ENCODE data around the gene CDHR2. TPM values are rescaled to one million over a fixed set of nuclear protein-coding genes. Genes with fewer than 3 reads are reported as not detected.

The CDHR2 gene
- total RNA-seq, 2 donors from 2014 or later = 1.3 TPM; not detected in 1

GRCh38 chr5:176517053-176517661, 32.0 kb upstream of the CDHR2 start:
- ATAC-seq (no peak), DNase-seq (no peak)
- no peak for TF ChIP-seq CTCF (IDR thresholded peaks at IDR 0.05)
- Histone ChIP-seq H3K27ac (no peak overlapping the region), H3K36me3 (replicated peaks in 1 of 2; ENCODE audit: insufficient read depth in 1 of 2, low read depth in 2 of 2) (no peaks in the 10 kb centered on the region), H3K9me3 (no peaks in the 10 kb centered on the region), H3K27me3 (no peaks in the 10 kb centered on the region), H3K4me1 (no peaks in the 10 kb centered on the region), H3K4me3 (no peak overlapping the region)
- WGBS, 2 donors = 72 to 75% methylated on average over 7 of the region's 7 CpGs
- intact Hi-C loops (cut with DNase I) = no loop called here

- no peaks in the 10 kb centered on the region for H3K4me1 ChIP-seq
- no peak for DNase-seq
- no peak for TF ChIP-seq CTCF (IDR thresholded peaks at IDR 0.05)
- no peak for TF ChIP-seq POLR2A (IDR thresholded peaks at IDR 0.05)
- no peaks in the 10 kb centered on the region for H3K36me3 ChIP-seq (replicated peaks in 1 of 2; ENCODE audit: insufficient read depth in 1 of 2, low read depth in 2 of 2)
- ATAC-seq = no peak
- no peaks in the 10 kb centered on the region for H3K27me3 ChIP-seq
- 56 to 57% methylated on average over 16 of the region's 16 CpGs for WGBS, 2 donors
- intact Hi-C loops (cut with DNase I) = no loop called here
- no peak overlapping the region for H3K27ac ChIP-seq
- no peaks in the 10 kb centered on the region for H3K9me3 ChIP-seq
- H3K4me3 ChIP-seq = no peak overlapping the region
Observed at GRCh38 chr5:176519810-176520720, 29.1 kb upstream of the CDHR2 start.

- 67 to 75% methylated on average over 7 of the region's 7 CpGs for WGBS, 2 donors
- TF ChIP-seq POLR2A (IDR thresholded peaks at IDR 0.05) = no peak
- no peak for TF ChIP-seq CTCF (IDR thresholded peaks at IDR 0.05)
- no peaks in the 10 kb centered on the region for H3K27me3 ChIP-seq
- no peak overlapping the region for H3K27ac ChIP-seq
- H3K36me3 ChIP-seq (replicated peaks in 1 of 2; ENCODE audit: insufficient read depth in 1 of 2, low read depth in 2 of 2) = no peaks in the 10 kb centered on the region
- no peaks in the 10 kb centered on the region for H3K9me3 ChIP-seq
- ATAC-seq (no peak), DNase-seq (no peak)
- intact Hi-C loops (cut with DNase I) = no loop called here
- no peaks in the 10 kb centered on the region for H3K4me1 ChIP-seq
- H3K4me3 ChIP-seq = no peak overlapping the region
Observed at GRCh38 chr5:176521286-176521685, 27.9 kb upstream of the CDHR2 start.

- 63 to 65% methylated on average over 10 of the region's 10 CpGs for WGBS, 2 donors
- no peak for DNase-seq
- no peak overlapping the region for H3K27ac ChIP-seq
- no peaks in the 10 kb centered on the region for H3K9me3 ChIP-seq
- intact Hi-C loops (cut with DNase I) = no loop called here
- no peaks in the 10 kb centered on the region for H3K36me3 ChIP-seq (replicated peaks in 1 of 2; ENCODE audit: insufficient read depth in 1 of 2, low read depth in 2 of 2)
- no peak for ATAC-seq
- TF ChIP-seq POLR2A (IDR thresholded peaks at IDR 0.05) = no peak
- no peak for TF ChIP-seq CTCF (IDR thresholded peaks at IDR 0.05)
- H3K4me3 ChIP-seq = no peak overlapping the region
- H3K4me1 ChIP-seq = no peaks in the 10 kb centered on the region
- H3K27me3 ChIP-seq = no peaks in the 10 kb centered on the region
Observed at GRCh38 chr5:176521699-176522263, 27.4 kb upstream of the CDHR2 start.
